G401.6 (cell line): Measurements from ENCODE around the gene SPDYE3.
A peak's percentile ranks its signal among the peaks of the same experiment; 100 is the strongest.
"Not testable (repeated sequence)": the region's sequence is repeated elsewhere in the genome, so short reads cannot be mapped to it uniquely, and the experiment has no call there.

Experiments used
- FAIRE-seq: peaks from 2 replicates; lab custom pipeline; 2012; peaks lifted over from hg19 to GRCh38; lab: Jason Lieb, UNC

The SPDYE3 gene, protein sequence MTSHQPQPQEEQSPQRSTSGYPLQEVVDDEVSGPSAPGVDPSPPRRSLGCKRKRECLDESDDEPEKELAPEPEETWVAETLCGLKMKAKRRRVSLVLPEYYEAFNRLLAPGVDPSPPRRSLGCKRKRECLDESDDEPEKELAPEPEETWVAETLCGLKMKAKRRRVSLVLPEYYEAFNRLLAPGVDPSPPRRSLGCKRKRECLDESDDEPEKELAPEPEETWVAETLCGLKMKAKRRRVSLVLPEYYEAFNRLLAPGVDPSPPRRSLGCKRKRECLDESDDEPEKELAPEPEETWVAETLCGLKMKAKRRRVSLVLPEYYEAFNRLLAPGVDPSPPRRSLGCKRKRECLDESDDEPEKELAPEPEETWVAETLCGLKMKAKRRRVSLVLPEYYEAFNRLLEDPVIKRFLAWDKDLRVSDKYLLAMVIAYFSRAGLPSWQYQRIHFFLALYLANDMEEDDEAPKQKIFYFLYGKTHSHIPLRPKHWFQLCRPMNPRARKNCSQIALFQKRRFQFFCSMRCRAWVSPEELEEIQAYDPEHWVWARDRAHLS

DNA sequence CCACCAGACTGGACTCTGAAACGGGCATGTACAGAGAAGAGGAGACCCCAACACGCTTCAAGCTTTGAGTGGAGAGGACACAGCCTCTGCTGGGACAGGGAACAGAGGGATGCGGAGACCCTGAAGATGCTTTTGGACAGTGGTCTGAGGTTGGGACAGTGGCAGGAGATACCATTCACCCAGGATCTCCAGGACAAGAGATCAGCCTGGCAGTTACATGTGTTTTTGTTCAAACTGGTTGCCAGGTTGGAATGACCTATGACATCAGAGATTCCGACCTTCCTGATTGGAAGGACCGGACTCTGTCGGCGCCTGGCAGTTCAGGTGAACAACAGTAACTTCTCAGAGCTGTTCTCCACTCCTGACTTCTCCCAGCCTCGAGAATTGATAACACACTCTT, at the start of gene SPDYE3:
SPDYE3 (plus strand) TSS at position 301 of the 400 bp plus-strand sequence. CDS start 184 bp downstream, outside the sequence.
- not testable (repeated sequence) for FAIRE-seq

DNA sequence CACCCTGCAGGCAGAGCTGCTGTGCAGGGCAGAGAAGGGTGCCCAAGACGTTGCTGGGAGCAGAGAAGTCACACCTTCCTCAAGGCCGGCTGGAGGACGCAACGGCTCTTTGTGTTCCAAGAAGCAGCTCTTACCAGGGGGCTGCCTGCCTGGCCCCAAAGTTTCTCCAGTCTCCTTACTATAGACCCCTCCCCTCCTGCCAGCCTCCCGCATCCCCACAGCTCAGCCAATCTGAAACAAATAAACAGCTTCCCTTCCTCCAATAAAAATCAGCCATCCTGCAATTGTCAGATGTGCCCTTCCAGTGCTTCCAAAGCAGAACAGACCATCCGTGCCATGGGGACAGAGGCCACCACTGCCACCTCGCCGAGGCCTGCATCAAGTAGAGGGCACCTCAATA, 47.5 kb upstream of the SPDYE3 start:
- FAIRE-seq: not testable (repeated sequence)

DNA sequence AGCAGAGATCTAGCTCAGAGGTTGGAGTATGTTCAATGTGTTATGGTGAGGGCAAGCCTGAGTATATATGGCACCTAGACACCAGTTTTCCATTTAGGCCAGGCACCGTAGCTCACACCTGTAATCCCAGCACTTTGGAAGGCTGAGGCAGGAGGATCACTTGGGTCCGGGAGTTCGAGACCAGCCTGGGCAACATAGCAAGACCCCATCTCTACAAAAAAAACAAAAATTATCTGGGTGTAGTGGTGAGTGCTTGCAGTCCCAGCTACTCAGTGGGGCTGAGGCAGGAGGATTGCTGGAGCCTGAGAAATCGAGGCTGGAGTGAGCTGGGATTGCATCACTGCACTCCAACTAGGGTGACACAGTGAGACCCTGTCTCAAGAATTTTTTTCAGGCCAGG, 44.6 kb upstream of the SPDYE3 start:
- not testable (repeated sequence) for FAIRE-seq

DNA sequence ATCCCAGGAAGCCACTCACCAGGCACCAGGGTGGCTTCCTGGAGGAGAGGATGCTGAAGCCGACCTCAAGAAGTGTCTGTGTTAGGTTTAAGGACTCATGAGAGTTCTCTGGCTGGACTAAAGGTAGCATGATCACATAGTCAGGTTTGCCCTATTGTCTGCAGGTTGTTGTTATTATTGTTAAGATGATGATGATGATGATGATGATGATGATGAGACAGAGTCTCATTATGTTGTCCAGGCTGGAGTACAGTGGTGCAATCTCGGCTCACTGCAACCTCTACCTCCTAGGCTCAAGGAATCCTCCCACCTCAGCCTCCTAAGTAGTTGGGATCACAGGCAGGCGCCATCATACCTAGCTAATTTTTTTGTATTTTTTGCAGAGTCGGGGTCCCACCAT, 43.3 kb upstream of the SPDYE3 start:
- FAIRE-seq: not testable (repeated sequence)

DNA sequence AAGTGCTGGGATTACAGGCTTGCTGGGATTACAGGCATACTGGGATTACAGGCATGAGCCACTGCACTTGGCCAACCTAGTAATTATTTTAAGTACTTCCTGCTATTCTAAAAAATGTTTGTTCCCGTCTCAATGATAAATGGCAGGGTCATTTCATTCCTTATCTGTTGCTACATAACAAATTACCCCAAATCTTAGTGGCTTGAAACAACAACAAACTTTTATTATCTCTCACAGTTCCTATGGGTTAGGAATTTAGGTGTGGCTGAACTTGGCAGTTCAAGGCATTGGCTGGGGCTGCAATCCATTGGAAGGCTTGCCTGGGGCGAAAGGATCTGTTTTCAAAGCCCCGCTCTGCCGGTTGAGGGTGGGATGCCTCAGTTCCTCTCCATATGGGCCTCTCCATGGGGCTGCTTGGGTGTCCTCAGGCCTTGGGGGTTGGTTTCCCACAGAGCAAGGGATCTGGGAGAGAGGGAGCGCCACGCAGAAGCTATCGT, 42.8 kb upstream of the SPDYE3 start:
- not testable (repeated sequence) for FAIRE-seq

DNA sequence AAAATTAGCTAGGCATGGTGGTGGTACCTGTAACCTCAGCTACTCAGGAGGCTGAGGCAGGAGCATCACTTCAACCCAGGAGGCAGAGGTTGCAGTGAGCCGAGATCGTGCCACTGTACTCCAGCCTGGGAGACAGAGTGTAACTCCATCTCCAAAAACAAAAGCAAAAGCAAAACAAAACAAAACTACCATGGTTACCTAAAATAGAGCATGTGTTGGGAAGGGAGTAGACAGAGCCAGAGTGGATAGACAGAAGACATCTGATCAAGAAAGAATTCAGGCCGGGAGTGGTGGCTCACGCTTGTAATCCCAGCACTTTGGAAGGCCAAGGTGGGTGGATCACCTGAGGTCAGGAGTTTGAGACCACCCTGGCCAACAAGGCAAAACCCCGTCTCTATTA, 41.7 kb upstream of the SPDYE3 start:
- not testable (repeated sequence) for FAIRE-seq

DNA sequence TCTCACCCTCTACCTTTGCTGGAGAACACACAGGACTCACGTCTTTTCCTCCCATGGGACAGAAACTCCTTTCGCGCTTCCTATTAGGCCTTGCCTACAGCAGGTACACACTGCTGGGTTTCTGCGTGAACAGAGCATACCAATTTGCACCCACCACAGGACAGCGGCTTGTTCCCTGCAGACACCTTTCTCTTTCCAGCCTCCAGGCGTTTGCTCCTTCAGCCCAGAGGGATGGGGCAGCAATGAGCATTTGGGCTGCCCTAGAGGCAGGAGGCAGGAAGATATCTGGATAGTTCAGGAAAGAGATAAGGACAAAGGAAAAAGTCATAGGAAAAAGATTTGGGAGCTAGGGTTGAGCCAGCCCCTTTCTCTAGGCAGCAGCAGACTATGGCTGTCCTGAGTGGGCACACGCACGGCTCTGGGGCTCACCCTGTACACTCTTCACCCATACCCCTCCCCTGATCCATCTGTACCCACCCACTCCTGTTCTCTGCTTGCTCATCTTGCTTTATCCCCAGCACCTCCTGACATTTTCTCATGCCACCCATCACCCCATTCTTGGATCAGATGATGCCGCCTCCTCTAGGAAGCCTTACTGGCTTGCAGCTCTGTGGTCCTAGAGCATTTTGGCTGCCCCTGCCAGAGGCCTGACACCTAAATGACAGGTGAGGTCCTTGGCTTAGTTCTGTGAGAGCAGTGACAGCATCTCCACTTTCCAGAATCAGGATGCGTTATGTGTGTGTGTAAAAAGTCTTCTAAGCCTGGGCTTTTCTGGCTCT, 40.7 kb upstream of the SPDYE3 start:
- FAIRE-seq: no peak

DNA sequence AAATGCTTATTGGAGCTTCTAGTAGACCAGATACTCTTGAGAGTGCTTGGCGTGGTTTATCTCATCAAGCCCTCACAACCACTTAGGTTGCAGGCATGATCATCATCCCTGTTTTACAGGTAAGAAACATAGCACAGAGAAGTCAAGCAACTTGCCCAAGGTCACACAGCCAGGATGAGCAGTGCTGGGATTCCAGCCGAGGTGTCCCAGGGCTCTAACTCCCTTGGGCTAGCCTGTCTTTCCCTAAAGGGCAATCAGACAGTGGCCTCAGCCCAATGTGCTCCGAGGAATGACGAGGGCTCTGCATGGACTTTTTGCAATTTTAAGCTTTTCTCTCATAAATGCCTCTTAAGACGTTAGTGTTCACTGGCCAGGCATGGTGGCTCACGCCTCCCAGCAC, 39.9 kb upstream of the SPDYE3 start:
- no peak for FAIRE-seq

DNA sequence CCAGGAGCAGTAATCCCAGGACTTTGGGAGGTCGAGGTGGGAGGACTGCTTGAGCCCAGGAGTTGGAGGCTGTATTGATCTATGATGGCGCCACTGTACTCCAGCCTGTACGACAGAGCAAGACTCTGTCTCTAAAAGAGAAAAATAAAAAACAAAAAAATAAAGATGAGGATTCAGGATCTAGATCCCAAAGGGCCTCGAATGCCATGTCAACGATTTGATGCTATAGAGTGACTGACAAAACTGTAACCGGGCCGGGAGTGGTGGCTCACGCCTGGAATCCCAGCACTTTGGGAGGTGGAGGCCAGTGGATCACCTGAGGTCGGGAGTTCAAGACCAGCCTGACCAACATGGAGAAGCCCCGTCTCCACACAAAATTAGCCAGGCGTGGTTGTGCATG, 38.6 kb upstream of the SPDYE3 start:
- not testable (repeated sequence) for FAIRE-seq

DNA sequence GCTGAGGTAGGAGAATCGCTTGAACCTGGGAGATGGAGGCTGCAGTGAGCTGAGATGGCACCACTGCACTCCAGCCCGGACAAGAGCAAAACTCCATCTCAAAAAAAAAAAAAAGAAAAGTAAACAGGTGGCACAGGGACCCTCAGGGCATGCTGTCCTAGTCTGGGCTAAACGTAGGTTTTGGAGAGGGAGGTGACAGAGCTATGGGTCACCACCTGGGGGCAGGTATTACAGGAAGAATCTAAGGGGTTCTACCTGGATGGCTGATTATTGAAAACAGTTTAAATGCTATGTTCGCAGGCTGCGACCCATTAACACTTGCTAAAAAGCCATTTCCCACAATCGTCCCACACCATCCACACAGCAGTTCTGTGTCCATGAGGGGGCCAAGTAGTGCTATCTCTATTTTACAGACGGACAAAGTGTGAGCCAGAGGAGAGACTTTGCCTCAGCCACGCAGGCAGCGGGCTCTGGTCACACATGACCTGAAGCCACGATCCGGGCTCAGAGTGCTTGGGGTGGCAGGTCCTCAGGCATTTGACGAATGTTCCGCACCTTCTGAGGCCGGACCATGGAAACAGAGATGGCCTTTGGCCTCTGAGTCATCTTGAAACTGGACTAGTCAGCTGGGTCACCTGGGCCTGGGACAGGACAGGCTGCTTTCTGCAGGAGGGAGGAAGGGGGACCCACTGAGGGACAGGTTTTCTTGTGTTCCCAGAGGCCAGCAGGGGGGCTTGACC, 38.0 kb upstream of the SPDYE3 start:
- not testable (repeated sequence) for FAIRE-seq

DNA sequence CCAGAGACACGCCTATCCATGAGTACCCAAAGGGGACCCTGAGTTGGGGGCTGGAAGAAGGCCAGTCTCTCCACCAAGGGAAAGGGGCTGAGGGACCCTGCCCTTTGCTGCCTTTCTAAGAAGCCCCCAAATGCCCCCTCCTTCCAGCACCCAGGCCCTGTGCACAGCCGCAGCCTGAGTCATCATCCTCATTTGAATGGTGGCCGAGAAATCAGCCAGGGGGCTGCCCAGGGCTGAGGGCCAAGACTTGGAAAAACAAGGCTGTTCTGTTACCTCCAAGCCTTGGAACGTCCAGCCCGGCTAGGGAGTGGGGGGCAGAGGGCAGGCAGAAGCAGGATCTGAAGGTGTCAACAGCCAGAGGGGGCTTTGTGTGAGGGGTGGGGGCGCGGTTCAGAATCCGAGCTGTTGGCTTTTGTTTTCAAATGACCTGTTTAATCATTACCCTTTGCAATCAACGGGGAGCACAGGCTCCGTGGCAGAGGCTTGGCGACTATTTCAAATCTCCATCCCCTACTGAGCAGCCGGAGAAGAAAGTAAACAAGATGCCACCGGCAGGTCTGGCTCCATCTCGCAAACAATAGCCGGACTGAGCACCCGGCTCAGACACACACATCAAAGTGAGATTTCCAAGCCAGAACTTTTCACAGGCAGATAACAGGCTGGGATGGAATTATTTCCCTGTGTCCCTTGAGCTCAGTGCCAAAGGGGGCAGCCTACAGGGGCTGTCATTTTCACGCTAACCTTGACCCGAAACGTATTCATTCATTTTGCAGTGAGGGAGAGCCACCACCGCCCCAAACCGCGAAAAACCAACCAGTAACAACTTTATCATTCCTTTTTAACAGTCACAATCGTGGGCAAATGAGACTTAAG, 37.2 kb upstream of the SPDYE3 start:
- FAIRE-seq: not testable (repeated sequence)

DNA sequence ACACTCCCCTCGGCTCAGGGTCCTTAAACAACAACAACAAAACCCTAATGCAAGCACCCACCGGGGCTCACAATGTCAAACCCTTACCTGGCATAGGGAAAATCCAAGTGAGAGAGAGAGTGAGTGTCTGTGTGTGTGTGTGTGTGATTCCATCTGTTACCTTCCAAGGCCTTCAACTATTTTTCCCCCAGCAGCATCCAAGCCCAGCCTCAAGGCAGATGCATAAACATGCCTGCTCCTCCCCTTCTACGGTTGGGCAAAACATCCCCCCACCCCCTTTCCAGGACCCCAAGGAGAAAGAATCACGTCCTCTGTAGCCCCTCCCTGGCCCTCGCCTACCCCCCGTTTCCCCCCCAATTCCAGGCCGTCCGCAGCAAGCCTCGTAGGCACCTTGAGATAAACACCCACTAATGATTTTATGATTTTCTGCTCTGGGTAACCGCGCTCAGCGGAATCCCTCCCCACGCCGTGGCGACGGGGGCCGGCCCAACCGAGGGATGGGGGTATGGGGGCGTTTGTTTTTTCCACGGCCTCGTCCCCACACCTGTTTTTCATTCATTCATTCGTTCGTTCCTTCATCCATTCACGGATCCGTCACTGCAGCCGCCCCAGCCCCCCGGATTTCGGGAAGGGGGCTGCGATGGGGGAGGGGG, 36.4 kb upstream of the SPDYE3 start:
- FAIRE-seq: not testable (repeated sequence)

DNA sequence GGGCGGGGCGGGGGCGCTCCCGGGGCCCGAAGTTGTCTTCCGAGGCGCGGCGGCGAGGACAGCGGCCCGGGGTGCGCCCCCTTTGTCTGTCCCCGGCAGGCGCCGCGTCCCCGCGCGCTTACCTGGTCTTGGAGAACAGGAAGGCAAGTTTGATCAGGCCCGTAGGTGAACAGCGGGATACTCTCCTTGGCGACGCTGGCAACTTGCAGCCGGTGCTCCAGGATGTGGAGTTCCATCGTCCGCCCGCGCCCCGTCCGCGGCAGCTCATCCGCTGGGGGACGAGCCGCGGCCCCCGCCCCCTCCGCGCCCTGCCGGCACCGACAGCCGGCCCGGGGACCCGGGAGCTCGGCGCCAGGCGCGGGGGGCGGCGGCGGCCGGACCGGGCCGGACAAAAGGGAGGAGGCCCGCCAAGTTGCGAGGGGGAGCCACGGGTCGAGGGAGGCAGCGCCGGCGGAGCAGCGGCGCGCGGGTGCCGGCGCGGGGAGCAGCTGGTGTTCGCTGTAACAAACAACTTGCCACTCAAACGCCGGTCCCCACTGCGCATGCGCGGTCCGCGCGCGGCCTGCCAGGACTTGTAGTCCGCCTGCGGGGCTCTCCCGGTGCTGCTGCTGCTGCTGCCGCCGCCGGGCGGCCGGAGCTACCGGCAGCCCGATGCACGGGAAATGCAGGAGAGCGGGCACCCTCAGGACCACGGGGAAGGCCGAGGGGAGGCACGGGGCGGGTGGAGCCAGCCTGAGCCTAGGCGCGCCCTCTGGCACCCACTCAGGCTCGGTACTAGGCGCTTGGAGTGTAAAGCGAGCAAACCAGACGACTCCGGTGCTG, 35.6 kb upstream of the SPDYE3 start:
- peak; percentile 15 for FAIRE-seq

DNA sequence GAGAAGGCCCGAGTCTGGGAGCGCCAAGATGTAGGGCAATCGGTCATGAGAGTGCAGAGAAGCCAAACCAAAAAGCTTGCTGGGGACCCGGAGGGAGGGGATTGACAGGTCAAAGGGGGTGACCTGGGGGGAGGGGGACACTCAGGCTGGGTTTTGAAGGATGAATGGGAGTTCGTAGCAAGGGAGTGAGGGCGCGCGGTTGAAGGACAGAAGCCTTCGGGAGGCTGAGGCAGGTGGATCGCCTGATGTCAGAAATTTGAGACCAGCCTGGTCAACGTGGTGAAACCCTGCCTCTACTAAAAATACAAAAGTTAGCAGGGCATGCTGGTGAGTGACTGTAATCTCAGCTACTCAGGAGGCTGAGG, 35.0 kb upstream of the SPDYE3 start:
- FAIRE-seq: not testable (repeated sequence)

DNA sequence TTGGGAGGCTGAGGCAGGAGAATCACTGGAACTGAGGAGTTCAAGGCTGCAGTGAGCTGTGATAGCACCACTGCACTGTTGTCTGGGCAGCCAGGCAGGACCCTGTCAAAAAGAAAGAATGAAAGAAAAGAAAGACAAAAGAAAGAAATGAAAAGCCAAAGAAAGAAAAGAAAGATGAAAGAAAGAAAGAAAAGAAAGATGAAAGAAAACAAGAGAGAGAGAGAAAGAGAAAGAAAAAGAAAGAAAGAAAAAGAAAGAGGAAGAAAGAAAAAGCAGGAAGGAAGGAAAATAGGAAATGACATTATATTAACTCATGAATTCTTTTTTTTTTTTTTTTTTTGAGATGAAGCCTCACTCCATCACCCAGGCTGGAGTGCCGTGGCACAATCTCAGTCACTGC, 32.4 kb upstream of the SPDYE3 start:
- FAIRE-seq: no peak

DNA sequence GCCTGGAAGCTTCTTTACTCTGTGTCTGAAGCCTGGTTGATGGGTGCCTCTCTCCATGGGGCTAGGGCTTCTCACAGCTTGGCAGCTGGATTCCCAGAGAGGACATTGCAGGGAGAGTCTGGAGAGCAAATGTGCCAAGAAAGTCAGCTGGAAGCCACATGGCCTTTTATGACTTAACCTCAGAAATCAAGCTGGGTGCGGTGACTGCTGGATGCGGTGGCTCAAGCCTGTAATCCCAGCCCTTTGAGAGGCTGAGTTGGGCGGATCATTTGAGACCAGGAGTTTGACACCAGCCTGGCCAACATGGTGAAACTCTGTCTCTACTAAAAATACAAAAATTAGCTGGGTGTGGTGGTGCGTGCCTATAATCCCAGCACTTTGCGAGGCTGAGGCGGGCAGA, 31.4 kb upstream of the SPDYE3 start:
- not testable (repeated sequence) for FAIRE-seq

DNA sequence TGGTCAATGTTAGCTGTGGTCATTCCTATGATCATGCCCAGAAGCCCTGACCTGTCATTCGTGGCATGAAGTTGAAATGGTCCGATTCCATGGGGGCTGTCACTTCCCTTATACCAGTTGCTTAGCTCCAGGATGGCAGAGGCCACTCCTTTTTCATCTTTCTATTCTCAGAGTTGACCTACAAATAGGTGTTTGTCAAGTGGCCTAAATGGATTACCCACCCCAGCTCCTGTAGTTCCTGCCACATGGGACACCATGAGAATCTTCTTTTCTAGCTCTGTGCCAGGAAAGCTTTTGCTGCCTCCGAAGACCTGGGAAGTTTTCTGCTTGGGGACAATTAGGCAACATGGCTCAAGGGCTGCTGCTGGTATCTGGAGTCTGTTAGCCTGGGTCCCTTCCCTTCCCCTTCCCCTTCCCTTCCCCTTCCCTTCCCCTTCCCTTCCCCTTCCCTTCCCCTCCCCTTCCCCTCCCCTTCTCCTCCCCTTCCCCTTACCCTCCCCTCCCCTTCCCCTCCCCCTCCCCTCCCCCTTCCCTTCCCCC, 25.4 kb upstream of the SPDYE3 start:
- FAIRE-seq: not testable (repeated sequence)

DNA sequence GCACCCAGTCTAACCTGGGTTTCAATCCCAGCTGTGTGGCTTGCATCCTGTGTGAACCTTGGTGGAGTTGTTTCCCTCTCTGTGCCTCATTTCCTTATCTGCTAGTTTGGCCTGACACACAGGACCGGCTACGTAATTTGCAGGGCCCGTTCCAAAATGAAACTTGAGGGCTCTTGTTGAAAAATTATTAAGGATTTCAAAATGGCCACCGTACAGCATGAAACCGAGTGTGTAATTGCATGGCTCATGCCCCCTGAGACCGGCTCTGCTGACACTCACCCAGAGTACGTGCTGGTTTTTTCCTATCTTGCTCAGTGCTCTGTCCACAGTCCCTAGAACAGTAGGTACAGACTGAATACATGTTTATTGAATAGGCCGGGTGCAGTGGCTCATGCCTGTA, 24.4 kb upstream of the SPDYE3 start:
- not testable (repeated sequence) for FAIRE-seq

DNA sequence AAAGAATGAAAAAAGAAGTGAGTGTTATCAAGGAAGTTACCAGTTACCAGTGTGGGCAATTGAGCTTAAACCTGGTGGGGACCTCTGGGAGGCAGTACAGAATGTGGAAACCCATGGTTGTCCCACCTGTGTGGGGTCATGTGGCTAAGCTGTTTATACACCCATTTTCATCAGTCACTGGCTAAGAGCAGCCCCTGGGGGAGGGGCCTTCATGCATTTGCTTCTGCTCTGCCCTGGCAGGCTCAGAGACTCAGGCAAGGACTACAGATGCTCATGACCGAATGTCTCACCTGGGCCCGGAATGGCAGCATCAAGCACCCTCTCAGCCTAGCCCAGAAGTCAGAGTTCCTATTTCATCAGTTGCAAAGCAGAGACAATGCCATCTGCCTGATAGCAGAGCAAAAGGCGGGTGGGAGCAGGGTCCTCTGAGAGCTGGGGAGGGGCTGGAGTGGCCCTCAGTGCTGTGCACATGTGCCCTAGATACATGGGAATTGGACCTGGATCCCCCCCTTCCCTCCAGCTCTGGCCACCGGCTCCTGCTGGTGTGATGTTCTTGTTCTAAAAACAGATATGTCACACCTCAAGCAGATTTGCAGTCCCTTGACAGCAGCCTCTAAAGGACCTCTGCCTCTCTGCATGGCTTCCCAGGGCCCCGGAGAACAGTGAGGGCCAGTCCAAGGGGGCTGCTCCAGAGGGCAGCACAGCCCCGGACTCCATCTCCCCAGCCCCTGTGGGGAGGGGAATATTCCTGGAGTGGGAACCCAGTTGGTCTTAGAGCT, 20.1 kb upstream of the SPDYE3 start:
- FAIRE-seq: not testable (repeated sequence)
